Activated CD8-positive, alpha-beta T cell treated with anti-CD3 and anti-CD28 coated beads for 36 hours (primary cell): ENCODE results near the gene VPS37C. TPM values are rescaled to one million over a fixed set of nuclear protein-coding genes. Genes with fewer than 3 reads are reported as not detected.
"Not testable (repeated sequence)": the region's sequence is repeated elsewhere in the genome, so short reads cannot be mapped to it uniquely, and the experiment has no call there.

ENCODE experiments used
- ATAC-seq: fragments of 200-7000 bp; cut with Tn5 transposase; one replicate; pipeline ENCODE4 v1.10.0; 2021; ENCODE audit warnings: mild to moderate bottlenecking, moderate library complexity
- CTCF ChIA-PET: fragments of 350-600 bp; sonication (Branson Sonifier 250); formaldehyde crosslinking; loops from one replicate; lab custom pipeline; 2021; ENCODE audit warnings: antibody characterized with exemption; lab: Charles Lee
- POLR2A ChIA-PET: fragments of 350-600 bp; sonication (Branson Sonifier 250); formaldehyde crosslinking; loops from one replicate; lab custom pipeline; 2021; ENCODE audit warnings: antibody characterized with exemption; lab: Charles Lee
- DNase-seq: peaks from one replicate; pipeline ENCODE4 v3.0.0-alpha.2; 2020
- H3K27ac Mint-ChIP-seq: one replicate; pipeline ENCODE4 v1.8.0; 2021; ENCODE audit warnings: mild to moderate bottlenecking, mixed read lengths
- H3K27me3 Mint-ChIP-seq: one replicate; pipeline ENCODE4 v1.8.0; 2021; ENCODE audit warnings: mixed read lengths
- H3K36me3 Mint-ChIP-seq: one replicate; pipeline ENCODE4 v1.8.0; 2021; ENCODE audit warnings: low read depth, mixed read lengths
- H3K4me1 Mint-ChIP-seq: one replicate; pipeline ENCODE4 v1.8.0; 2021; ENCODE audit warnings: low read depth, mixed read lengths
- H3K4me3 Mint-ChIP-seq: one replicate; pipeline ENCODE4 v1.8.0; 2021; ENCODE audit warnings: mild to moderate bottlenecking, moderate library complexity, mixed read lengths
- H3K9me3 Mint-ChIP-seq: one replicate; pipeline ENCODE4 v1.8.0; 2021; ENCODE audit warnings: mixed read lengths
- intact Hi-C: fragments of 100-400 bp; cut with micrococcal nuclease; formaldehyde crosslinking; loops from one replicate; pipeline ENCODE4 v1.10.0; 2022
- total RNA-seq, 2 experiments: library from RNA; stranded (reverse); gene quantifications; one replicate each; pipeline ENCODE4 v1.2.3, GENCODE V29; 2021
- TF ChIP-seq, protein P1 (sequence below): fragments of 200-600 bp; IDR thresholded peaks from one replicate; pipeline ENCODE4 v1.8.0; 2022; ENCODE audit warnings: antibody characterized with exemption, mild to moderate bottlenecking

Gene VPS37C
- total RNA-seq, 2 experiments from 2014 or later = 6.6 to 7.2 TPM

DNA sequence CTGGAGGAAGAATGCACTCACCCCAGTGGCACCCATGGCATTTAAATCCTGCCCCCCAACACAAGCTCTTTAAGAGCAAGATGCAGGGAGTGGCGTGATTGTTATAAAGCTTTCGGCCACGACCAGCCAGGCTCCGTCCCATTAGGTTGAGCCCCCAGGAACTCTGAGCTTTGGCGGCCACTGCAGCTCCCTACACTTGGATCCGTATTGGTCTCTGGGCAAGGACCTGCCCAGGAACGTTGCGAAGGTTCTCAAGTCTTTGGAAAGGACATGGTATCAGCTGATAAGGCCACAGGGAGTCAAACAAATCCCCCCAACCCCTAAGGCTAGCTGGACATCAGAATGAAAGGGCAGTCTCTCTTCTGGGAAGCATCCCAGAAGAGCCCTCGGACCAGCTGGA is 9.3 kb upstream of the VPS37C start:
- Mint-ChIP-seq H3K4me1 (peaks cover 29% of the 10 kb centered on the region), H3K9me3 (peaks cover 11% of the 10 kb centered on the region), H3K36me3 (no peaks in the 10 kb centered on the region), H3K27me3 (no peaks in the 10 kb centered on the region), H3K4me3 (no peak overlapping the region), H3K27ac (no peak overlapping the region)
- ChIA-PET POLR2A (no interaction called here), CTCF (interaction anchor here (0.9 to 4.8 kb wide), 5 partner anchors 12 to 339 kb away, joined by 3 to 31 read pairs (median 5); no protein-coding TSS in a partner anchor)
- TF ChIP-seq, protein P1, sequence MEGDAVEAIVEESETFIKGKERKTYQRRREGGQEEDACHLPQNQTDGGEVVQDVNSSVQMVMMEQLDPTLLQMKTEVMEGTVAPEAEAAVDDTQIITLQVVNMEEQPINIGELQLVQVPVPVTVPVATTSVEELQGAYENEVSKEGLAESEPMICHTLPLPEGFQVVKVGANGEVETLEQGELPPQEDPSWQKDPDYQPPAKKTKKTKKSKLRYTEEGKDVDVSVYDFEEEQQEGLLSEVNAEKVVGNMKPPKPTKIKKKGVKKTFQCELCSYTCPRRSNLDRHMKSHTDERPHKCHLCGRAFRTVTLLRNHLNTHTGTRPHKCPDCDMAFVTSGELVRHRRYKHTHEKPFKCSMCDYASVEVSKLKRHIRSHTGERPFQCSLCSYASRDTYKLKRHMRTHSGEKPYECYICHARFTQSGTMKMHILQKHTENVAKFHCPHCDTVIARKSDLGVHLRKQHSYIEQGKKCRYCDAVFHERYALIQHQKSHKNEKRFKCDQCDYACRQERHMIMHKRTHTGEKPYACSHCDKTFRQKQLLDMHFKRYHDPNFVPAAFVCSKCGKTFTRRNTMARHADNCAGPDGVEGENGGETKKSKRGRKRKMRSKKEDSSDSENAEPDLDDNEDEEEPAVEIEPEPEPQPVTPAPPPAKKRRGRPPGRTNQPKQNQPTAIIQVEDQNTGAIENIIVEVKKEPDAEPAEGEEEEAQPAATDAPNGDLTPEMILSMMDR = no peak
- intact Hi-C loops = no loop called here
- ATAC-seq (no peak), DNase-seq (no peak)

GRCh38 chr11:61168800-61169199 is 7.6 kb upstream of the VPS37C start:
- ATAC-seq (no peak), DNase-seq (no peak)
- H3K27ac Mint-ChIP-seq = no peak overlapping the region
- CTCF ChIA-PET = interaction anchor here (0.7 to 4.8 kb wide), 3 partner anchors 9 to 19 kb away, joined by 3 to 31 read pairs (median 13); no protein-coding TSS in a partner anchor
- peaks cover 12% of the 10 kb centered on the region for H3K9me3 Mint-ChIP-seq
- TF ChIP-seq, protein P1 = no peak
- intact Hi-C loops = no loop called here
- POLR2A ChIA-PET = no interaction called here
- no peaks in the 10 kb centered on the region for H3K27me3 Mint-ChIP-seq
- no peaks in the 10 kb centered on the region for H3K36me3 Mint-ChIP-seq
- H3K4me1 Mint-ChIP-seq = peaks cover 43% of the 10 kb centered on the region
- H3K4me3 Mint-ChIP-seq = no peak overlapping the region

- TF ChIP-seq, protein P1 = no peak
- CTCF ChIA-PET = interaction anchor here (0.7 to 4.8 kb wide), 3 partner anchors 9 to 19 kb away, joined by 3 to 31 read pairs (median 13); no protein-coding TSS in a partner anchor
- peaks cover 46% of the 10 kb centered on the region for H3K4me1 Mint-ChIP-seq
- intact Hi-C loops = no loop called here
- no peaks in the 10 kb centered on the region for H3K27me3 Mint-ChIP-seq
- POLR2A ChIA-PET = no interaction called here
- DNase-seq = no peak
- ATAC-seq = no peak
- peaks cover 12% of the 10 kb centered on the region for H3K9me3 Mint-ChIP-seq
- no peak overlapping the region for H3K4me3 Mint-ChIP-seq
- H3K36me3 Mint-ChIP-seq = no peaks in the 10 kb centered on the region
- H3K27ac Mint-ChIP-seq = no peak overlapping the region
These were observed 6.9 kb upstream of the VPS37C start for GRCh38 chr11:61168042-61168688.

DNA sequence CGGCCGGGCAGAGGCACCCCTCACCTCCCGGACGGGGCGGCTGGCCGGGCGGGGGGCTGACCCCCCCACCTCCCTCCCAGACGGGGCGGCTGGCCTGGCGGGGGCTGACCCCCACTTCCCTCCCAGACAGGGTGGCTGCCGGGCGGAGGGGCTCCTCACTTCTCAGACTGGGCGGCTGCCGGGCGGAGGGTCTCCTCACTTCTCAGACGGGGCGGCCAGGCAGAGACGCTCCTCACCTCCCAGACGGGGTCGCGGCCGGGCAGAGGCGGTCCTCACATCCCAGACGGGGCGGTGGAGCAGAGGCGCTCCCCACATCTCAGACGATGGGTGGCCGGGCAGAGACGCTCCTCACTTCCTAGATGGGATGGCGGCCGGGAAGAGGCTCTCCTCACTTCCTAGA is 5.1 kb upstream of the VPS37C start:
- H3K9me3 Mint-ChIP-seq, POLR2A ChIA-PET, DNase-seq, H3K36me3 Mint-ChIP-seq, CTCF ChIA-PET, H3K27ac Mint-ChIP-seq, ATAC-seq, intact Hi-C loops, H3K27me3 Mint-ChIP-seq, H3K4me3 Mint-ChIP-seq: not testable (repeated sequence)
- peaks cover 47% of the 10 kb centered on the region for H3K4me1 Mint-ChIP-seq

DNA sequence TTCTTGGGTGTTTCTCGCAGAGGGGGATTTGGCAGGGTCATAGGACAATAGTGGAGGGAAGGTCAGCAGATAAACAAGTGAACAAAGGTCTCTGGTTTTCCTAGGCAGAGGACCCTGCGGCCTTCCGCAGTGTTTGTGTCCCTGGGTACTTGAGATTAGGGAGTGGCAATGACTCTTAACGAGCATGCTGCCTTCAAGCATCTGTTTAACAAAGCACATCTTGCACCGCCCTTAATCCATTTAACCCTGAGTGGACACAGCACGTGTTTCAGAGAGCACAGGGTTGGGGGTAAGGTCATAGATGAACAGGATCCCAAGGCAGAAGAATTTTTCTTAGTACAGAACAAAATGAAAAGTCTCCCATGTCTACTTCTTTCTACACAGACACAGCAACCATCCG is 4.6 kb upstream of the VPS37C start:
- not testable (repeated sequence) for H3K27me3 Mint-ChIP-seq

More for the DNA sequence above, 4.6 kb upstream of the VPS37C start:
- peaks cover 48% of the 10 kb centered on the region for H3K4me1 Mint-ChIP-seq
- H3K9me3 Mint-ChIP-seq, ATAC-seq, H3K27ac Mint-ChIP-seq, H3K4me3 Mint-ChIP-seq, POLR2A ChIA-PET, H3K36me3 Mint-ChIP-seq, intact Hi-C loops, DNase-seq, CTCF ChIA-PET: not testable (repeated sequence)
